HCT116 (cell line): ENCODE results near the gene GCNT2. TPM values are rescaled to one million over a fixed set of nuclear protein-coding genes. Genes with fewer than 3 reads are reported as not detected.

Experiments
- ATAC-seq: fragments of 200-7000 bp; cut with Tn5 transposase; 2 replicates; pipeline ENCODE4 v1.9.1; 2020; ENCODE audit warnings: mild to moderate bottlenecking, moderate library complexity
- BruUV-seq: library from RNA; stranded (reverse); fragments of 400-500 nt; replicated peaks from 2 replicates; lab custom pipeline; 2021; lab: Mats Ljungman, UMichigan
- CTCF ChIA-PET: fragments of 300-600 bp; sonication (Branson Sonifier 250); formaldehyde crosslinking; loops from one replicate; lab custom pipeline; 2021; ENCODE audit warnings: antibody characterized with exemption; lab: Charles Lee
- POLR2A ChIA-PET: fragments of 300-600, 350-600 bp; sonication (Branson Sonifier 250); formaldehyde crosslinking; loops from one replicate; lab custom pipeline; 2021; ENCODE audit warnings: antibody characterized with exemption; lab: Charles Lee
- RAD21 ChIA-PET, 2 experiments: fragments of 300-600 bp; sonication (Branson Sonifier 250); formaldehyde crosslinking; loops; one replicate each; lab custom pipeline; 2023; ENCODE audit warnings: low total read pairs in 2 of 2; ENCODE audit not compliant: uncharacterized antibody in 2 of 2, unreplicated experiment in 2 of 2, low non-redundant PET in 1 of 2; lab: Charles Lee
- DNase-seq: peaks from one replicate; pipeline ENCODE4 v3.0.0-alpha.2; 2010; ENCODE audit warnings: low read depth, low spot score
- H2AFZ ChIP-seq: fragments of 200-600 bp; shearing (Covaris generic), sonication (generic); 2 replicates; pipeline ENCODE4 v1.6.1; 2017; ENCODE audit warnings: low read depth, mixed run types, mixed read lengths, antibody characterized with exemption, low read length; ENCODE audit not compliant: poor library complexity, severe bottlenecking
- H3K27ac ChIP-seq: 2 replicates; pipeline ENCODE4 v1.5.1; 2012; ENCODE audit warnings: low read depth, low read length
- H3K27me3 ChIP-seq: fragments of 200-600 bp; sonication (generic); 2 replicates; pipeline ENCODE4 v1.6.1; 2016; ENCODE audit warnings: mixed run types, low read length, mixed read lengths; ENCODE audit not compliant: insufficient read depth
- H3K36me3 ChIP-seq, 2 experiments: fragments of 200-500 bp in 1 of 2; fragments of 200-600 bp in 1 of 2; sonication (Bioruptor generic) in 1 of 2; sonication (generic) in 1 of 2; 2 replicates each; pipeline versions ENCODE4 v1.5.1 to v1.6.1; 2014 to 2016; ENCODE audit warnings: low read length in 2 of 2, inconsistent platforms in 1 of 2, mixed read lengths in 1 of 2, mixed run types in 1 of 2; ENCODE audit not compliant: insufficient read depth in 2 of 2, control insufficient read depth in 1 of 2
- H3K4me1 ChIP-seq, 2 experiments: fragments of 200-600 bp in 1 of 2; sonication (generic) in 1 of 2; 2 replicates each; pipeline versions ENCODE4 v1.5.1 to v1.6.1; 2012 to 2017; ENCODE audit warnings: low read length in 2 of 2, inconsistent platforms in 1 of 2, mild to moderate bottlenecking in 1 of 2, mixed read lengths in 1 of 2, mixed run types in 1 of 2, moderate library complexity in 1 of 2; ENCODE audit not compliant: insufficient read depth in 2 of 2, control insufficient read depth in 1 of 2
- H3K4me2 ChIP-seq: fragments of 200-600 bp; sonication (generic); 2 replicates; pipeline ENCODE4 v1.6.1; 2017; ENCODE audit warnings: mixed run types, low read length, mixed read lengths
- H3K4me3 ChIP-seq, 2 experiments: fragments of 200-600 bp in 1 of 2; sonication (generic) in 1 of 2; replicated peaks in 1 of 2; 2 replicates each; pipeline ENCODE4 v1.5.1; 2011 to 2016; ENCODE audit warnings: low read length in 2 of 2, control low read depth in 1 of 2, low read depth in 1 of 2, mild to moderate bottlenecking in 1 of 2, mixed read lengths in 1 of 2, mixed run types in 1 of 2
- H3K79me2 ChIP-seq: fragments of 200-600 bp; sonication (generic); 2 replicates; pipeline ENCODE4 v1.6.1; 2017; ENCODE audit warnings: mild to moderate bottlenecking, mixed run types, low read length, moderate library complexity, mixed read lengths; ENCODE audit not compliant: insufficient read depth
- H3K9ac ChIP-seq: fragments of 200-600 bp; sonication (generic); 2 replicates; pipeline ENCODE4 v1.6.1; 2016; ENCODE audit warnings: low read length, mixed read lengths
- H3K9me2 ChIP-seq: fragments of 200-600 bp; sonication (generic), shearing (Covaris generic); 2 replicates; pipeline ENCODE4 v1.6.1; 2017; ENCODE audit warnings: mixed run types, mild to moderate bottlenecking, moderate library complexity; ENCODE audit not compliant: insufficient read depth
- H3K9me3 ChIP-seq, 2 experiments: fragments of 200-500 bp in 1 of 2; fragments of 200-600 bp in 1 of 2; sonication (Bioruptor generic) in 1 of 2; sonication (generic) in 1 of 2; 2 replicates each; pipeline ENCODE4 v1.6.1; 2014 to 2017; ENCODE audit warnings: low read length in 2 of 2, mixed read lengths in 2 of 2, inconsistent platforms in 1 of 2, low read depth in 1 of 2, mild to moderate bottlenecking in 1 of 2, mixed run types in 1 of 2, moderate library complexity in 1 of 2; ENCODE audit not compliant: control insufficient read depth in 1 of 2, insufficient read depth in 1 of 2
- H4K20me1 ChIP-seq: fragments of 200-600 bp; sonication (generic), shearing (Covaris generic); 2 replicates; pipeline ENCODE4 v1.6.1; 2017; ENCODE audit warnings: mixed run types, mild to moderate bottlenecking, moderate library complexity; ENCODE audit not compliant: insufficient read depth
- CEBPB ChIP-seq: IDR thresholded peaks from 2 replicates; pipeline ENCODE4 v1.6.1; 2012; ENCODE audit warnings: low read depth
- EGR1 ChIP-seq: IDR thresholded peaks from 2 replicates; pipeline ENCODE4 v1.6.1; 2012; ENCODE audit warnings: low read depth
- ELF1 ChIP-seq: IDR thresholded peaks from 2 replicates; pipeline ENCODE4 v1.6.1; 2012; ENCODE audit warnings: low read depth, borderline replicate concordance
- EZH2 ChIP-seq: fragments of 200-600 bp; sonication (generic); IDR thresholded peaks from 2 replicates; pipeline ENCODE4 v1.6.1; 2017; ENCODE audit warnings: antibody characterized with exemption, mixed run types
- EZH2phosphoT487 ChIP-seq: fragments of 200-600 bp; IDR thresholded peaks from 2 replicates; pipeline ENCODE4 v1.6.1; 2018; ENCODE audit warnings: antibody characterized with exemption, borderline replicate concordance
- FOSL1 ChIP-seq: IDR thresholded peaks from 2 replicates; pipeline ENCODE4 v1.6.1; 2012; ENCODE audit warnings: low read depth
- JUND ChIP-seq: IDR thresholded peaks from 2 replicates; pipeline ENCODE4 v1.6.1; 2012
- MAX ChIP-seq: IDR thresholded peaks from 2 replicates; pipeline ENCODE4 v1.6.1; 2012
- POLR2A ChIP-seq: IDR thresholded peaks from 2 replicates; pipeline ENCODE4 v1.7.0; 2011; ENCODE audit warnings: borderline replicate concordance; ENCODE audit not compliant: insufficient read depth, insufficient read length; ENCODE audit errors: extremely low read depth
- POLR2AphosphoS5 ChIP-seq: IDR thresholded peaks from 2 replicates; pipeline ENCODE4 v1.6.1; 2011; ENCODE audit warnings: mild to moderate bottlenecking, low read depth, low read length, moderate library complexity
- RAD21 ChIP-seq: IDR thresholded peaks from 2 replicates; pipeline ENCODE4 v1.6.1; 2012; ENCODE audit warnings: low read depth, mild to moderate bottlenecking
- YY1 ChIP-seq: IDR thresholded peaks from 2 replicates; pipeline ENCODE4 v1.6.1; 2011; ENCODE audit warnings: low read length, low read depth, moderate library complexity, mild to moderate bottlenecking; ENCODE audit not compliant: insufficient replicate concordance; ENCODE audit errors: extremely low read depth
- ZFX ChIP-seq: fragments of 450-650 bp; IDR thresholded peaks from 2 replicates; pipeline ENCODE4 v1.6.1; 2017
- ZNF274 ChIP-seq: fragments of 200-500 bp; sonication (Bioruptor generic); IDR thresholded peaks from 2 replicates; pipeline ENCODE4 v1.6.1; 2014; ENCODE audit warnings: mild to moderate bottlenecking, low read depth, low read length, inconsistent platforms
- intact Hi-C: fragments of 100-400 bp; cut with micrococcal nuclease; formaldehyde crosslinking; loops from 2 replicates; pipeline ENCODE4 v1.10.0; 2022
- total RNA-seq: library from RNA; stranded (reverse); gene quantifications from one replicate; pipeline ENCODE4 v1.2.1, GENCODE V29; 2021; ENCODE audit not compliant: unreplicated experiment
- TF ChIP-seq, protein P1 (sequence below), 3 experiments: fragments of 200-600 bp in 1 of 3; sonication (generic) in 1 of 3; IDR thresholded peaks in 2 of 3; conservative IDR thresholded peaks in 1 of 3; 2 replicates each; pipeline ENCODE4 v1.5.1; 2012 to 2017; ENCODE audit warnings: low read depth in 2 of 3, low read length in 2 of 3, antibody characterized with exemption in 1 of 3, borderline replicate concordance in 1 of 3, control low read depth in 1 of 3, mild to moderate bottlenecking in 1 of 3, mixed read lengths in 1 of 3, mixed run types in 1 of 3, moderate library complexity in 1 of 3; ENCODE audit not compliant: insufficient read depth in 1 of 3
- TF ChIP-seq, protein P2 (sequence below): IDR thresholded peaks from 2 replicates; pipeline ENCODE4 v1.6.1; 2012; ENCODE audit warnings: low read depth

The GCNT2 gene
- total RNA-seq, 1 experiment from 2014 or later: 0.74 TPM

DNA sequence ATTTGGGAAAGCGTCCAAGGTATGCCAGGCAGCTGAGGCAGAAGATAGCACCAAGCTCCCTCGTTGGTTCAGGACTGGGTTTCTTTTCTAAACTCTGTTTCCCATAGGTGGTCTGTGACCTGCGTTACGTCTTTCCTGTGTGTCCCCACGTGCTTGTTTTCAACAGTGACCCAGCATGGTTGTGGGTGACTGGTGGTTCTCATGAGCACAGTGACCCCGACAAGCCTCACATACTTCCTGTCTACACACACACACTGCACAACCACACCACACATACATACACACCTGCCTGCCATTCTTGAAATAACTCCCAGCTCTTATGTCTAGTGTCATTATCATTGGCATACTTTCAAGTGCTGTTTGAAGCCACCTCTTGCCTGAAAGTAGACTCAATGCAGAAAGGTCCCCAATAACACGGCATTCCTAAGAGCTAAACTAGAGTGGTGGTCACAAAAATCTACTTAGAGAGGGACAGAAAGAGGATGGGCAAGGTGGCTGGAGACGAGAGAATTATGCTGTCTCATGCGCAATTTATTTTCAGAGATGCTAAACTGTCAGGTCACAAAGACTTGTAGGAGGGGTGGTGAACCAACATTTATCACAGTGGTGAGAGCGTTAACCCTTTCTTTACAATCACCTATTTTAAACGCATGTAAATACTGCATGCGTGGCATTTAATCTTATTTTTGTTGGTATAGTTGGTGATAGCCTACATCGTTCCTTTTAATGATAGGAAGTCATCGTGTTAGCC is 66.7 kb downstream of the GCNT2 start:
- Histone ChIP-seq H3K27me3 (no peaks in the 10 kb centered on the region), H3K4me3 (no peak overlapping the region), H3K4me1 (no peaks in the 10 kb centered on the region), H3K27ac (no peak overlapping the region), H3K36me3 (no peaks in the 10 kb centered on the region), H3K9ac (no peak overlapping the region), H3K9me2 (no peaks in the 10 kb centered on the region), H4K20me1 (no peaks in the 10 kb centered on the region), H2AFZ (no peak overlapping the region), H3K9me3 (no peaks in the 10 kb centered on the region), H3K79me2 (no peaks in the 10 kb centered on the region), H3K4me2 (no peak overlapping the region)
- CTCF ChIA-PET: no interaction called here
- TF ChIP-seq POLR2A (no peak), RAD21 (no peak), POLR2AphosphoS5 (no peak), FOSL1 (no peak), EZH2 (no peak), ELF1 (no peak), ZNF274 (no peak), JUND (no peak), YY1 (no peak), MAX (no peak), CEBPB (no peak), EGR1 (no peak), ZFX (no peak), EZH2phosphoT487 (no peak)
- TF ChIP-seq, protein P1, sequence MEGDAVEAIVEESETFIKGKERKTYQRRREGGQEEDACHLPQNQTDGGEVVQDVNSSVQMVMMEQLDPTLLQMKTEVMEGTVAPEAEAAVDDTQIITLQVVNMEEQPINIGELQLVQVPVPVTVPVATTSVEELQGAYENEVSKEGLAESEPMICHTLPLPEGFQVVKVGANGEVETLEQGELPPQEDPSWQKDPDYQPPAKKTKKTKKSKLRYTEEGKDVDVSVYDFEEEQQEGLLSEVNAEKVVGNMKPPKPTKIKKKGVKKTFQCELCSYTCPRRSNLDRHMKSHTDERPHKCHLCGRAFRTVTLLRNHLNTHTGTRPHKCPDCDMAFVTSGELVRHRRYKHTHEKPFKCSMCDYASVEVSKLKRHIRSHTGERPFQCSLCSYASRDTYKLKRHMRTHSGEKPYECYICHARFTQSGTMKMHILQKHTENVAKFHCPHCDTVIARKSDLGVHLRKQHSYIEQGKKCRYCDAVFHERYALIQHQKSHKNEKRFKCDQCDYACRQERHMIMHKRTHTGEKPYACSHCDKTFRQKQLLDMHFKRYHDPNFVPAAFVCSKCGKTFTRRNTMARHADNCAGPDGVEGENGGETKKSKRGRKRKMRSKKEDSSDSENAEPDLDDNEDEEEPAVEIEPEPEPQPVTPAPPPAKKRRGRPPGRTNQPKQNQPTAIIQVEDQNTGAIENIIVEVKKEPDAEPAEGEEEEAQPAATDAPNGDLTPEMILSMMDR (IDR thresholded peaks at IDR 0.05 in 2 of 3, conservative IDR thresholded peaks at IDR 0.05 in 1 of 3; ENCODE audit: borderline replicate concordance in 1 of 3, insufficient read depth in 1 of 3, low read depth in 2 of 3, low read length in 2 of 3): no peak
- TF ChIP-seq, protein P2, sequence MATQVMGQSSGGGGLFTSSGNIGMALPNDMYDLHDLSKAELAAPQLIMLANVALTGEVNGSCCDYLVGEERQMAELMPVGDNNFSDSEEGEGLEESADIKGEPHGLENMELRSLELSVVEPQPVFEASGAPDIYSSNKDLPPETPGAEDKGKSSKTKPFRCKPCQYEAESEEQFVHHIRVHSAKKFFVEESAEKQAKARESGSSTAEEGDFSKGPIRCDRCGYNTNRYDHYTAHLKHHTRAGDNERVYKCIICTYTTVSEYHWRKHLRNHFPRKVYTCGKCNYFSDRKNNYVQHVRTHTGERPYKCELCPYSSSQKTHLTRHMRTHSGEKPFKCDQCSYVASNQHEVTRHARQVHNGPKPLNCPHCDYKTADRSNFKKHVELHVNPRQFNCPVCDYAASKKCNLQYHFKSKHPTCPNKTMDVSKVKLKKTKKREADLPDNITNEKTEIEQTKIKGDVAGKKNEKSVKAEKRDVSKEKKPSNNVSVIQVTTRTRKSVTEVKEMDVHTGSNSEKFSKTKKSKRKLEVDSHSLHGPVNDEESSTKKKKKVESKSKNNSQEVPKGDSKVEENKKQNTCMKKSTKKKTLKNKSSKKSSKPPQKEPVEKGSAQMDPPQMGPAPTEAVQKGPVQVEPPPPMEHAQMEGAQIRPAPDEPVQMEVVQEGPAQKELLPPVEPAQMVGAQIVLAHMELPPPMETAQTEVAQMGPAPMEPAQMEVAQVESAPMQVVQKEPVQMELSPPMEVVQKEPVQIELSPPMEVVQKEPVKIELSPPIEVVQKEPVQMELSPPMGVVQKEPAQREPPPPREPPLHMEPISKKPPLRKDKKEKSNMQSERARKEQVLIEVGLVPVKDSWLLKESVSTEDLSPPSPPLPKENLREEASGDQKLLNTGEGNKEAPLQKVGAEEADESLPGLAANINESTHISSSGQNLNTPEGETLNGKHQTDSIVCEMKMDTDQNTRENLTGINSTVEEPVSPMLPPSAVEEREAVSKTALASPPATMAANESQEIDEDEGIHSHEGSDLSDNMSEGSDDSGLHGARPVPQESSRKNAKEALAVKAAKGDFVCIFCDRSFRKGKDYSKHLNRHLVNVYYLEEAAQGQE: no peak
- no peak for ATAC-seq
- POLR2A ChIA-PET: no interaction called here
- intact Hi-C loops: no loop called here
- no TSS peak for BruUV-seq
- RAD21 ChIA-PET: no interaction called here
- no peak for DNase-seq
